Measurements from ENCODE around the gene SSTR3.

The SSTR3 gene

GRCh38 chr22:37228106-37229011 is 16.1 kb upstream of the SSTR3 start:
- peak; percentile 43 for DNase-seq

- DNase-seq, result no peak
Observed at GRCh38 chr22:37226514-37226913, 14.2 kb upstream of the SSTR3 start.

- DNase-seq, result no peak
Observed at GRCh38 chr22:37226087-37226486, 13.8 kb upstream of the SSTR3 start.

GRCh38 chr22:37225481-37225880 is 13.2 kb upstream of the SSTR3 start:
- DNase-seq, result no peak

- no peak for DNase-seq
Observed at GRCh38 chr22:37224757-37225420, 12.6 kb upstream of the SSTR3 start.

GRCh38 chr22:37223965-37224551 is 11.8 kb upstream of the SSTR3 start:
- no peak for DNase-seq

GRCh38 chr22:37222440-37222971 is 10.2 kb upstream of the SSTR3 start:
- no peak for DNase-seq

- DNase-seq, result no peak
Observed at GRCh38 chr22:37221424-37222333, 9.4 kb upstream of the SSTR3 start.

- DNase-seq, result no peak
Observed at GRCh38 chr22:37220543-37220981, 8.3 kb upstream of the SSTR3 start.

GRCh38 chr22:37219533-37219932 is 7.3 kb upstream of the SSTR3 start:
- no peak for DNase-seq

GRCh38 chr22:37218771-37219411 is 6.6 kb upstream of the SSTR3 start:
- peak; percentile 72 for DNase-seq

GRCh38 chr22:37218399-37218770 is 6.1 kb upstream of the SSTR3 start:
- no peak for DNase-seq

GRCh38 chr22:37215890-37216289 is 3.6 kb upstream of the SSTR3 start:
- DNase-seq, result no peak

- no peak for DNase-seq
Observed at GRCh38 chr22:37214731-37215030, 2.4 kb upstream of the SSTR3 start.

GRCh38 chr22:37213941-37214730 is 1.9 kb upstream of the SSTR3 start:
- DNase-seq, result no peak

GRCh38 chr22:37213218-37213855 is 1.1 kb upstream of the SSTR3 start:
- DNase-seq, result no peak

- no peak for DNase-seq
Observed at GRCh38 chr22:37211866-37212173, 457 bp downstream of the SSTR3 start.

GRCh38 chr22:37211075-37211865 is 1.0 kb downstream of the SSTR3 start:
- no peak for DNase-seq

GRCh38 chr22:37210041-37210803 is 2.1 kb downstream of the SSTR3 start:
- DNase-seq, result no peak

Measured in activated T-cell treated with anti-CD3 and anti-CD28 coated beads for 4 hours (primary cell).